ENCODE measurements around the gene FHIT. TPM values are rescaled to one million over a fixed set of nuclear protein-coding genes. Genes with fewer than 3 reads are reported as not detected.

Gene FHIT
- total RNA-seq, 1 donor from 2014 or later, result 20.2 TPM

DNA sequence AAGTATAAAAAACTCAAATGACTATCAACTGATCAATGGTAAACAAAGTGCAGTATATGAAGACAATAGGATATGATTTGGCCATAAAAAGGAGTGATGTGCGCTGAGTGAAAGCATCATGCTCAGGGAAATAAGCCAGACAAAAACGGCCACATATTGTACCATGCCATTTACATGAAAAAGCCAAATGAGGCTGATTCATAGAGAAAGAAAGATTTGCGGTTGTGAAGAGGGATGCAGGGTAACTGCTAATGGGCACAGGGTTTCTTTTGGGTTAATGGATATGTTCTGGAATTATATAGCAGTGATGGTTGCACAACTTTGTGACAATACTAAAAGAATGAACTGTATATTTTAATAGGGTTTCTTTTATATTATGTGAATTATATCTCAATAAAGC, 1324.2 kb downstream of the FHIT start:
- no peaks in the 10 kb centered on the region for H3K27me3 Mint-ChIP-seq (ENCODE audit: unreplicated experiment)
- no peaks in the 10 kb centered on the region for H3K36me3 Mint-ChIP-seq (ENCODE audit: low read depth, unreplicated experiment)
- H3K4me3 Mint-ChIP-seq (ENCODE audit: unreplicated experiment), result no peak overlapping the region
- TF ChIP-seq, protein P1, sequence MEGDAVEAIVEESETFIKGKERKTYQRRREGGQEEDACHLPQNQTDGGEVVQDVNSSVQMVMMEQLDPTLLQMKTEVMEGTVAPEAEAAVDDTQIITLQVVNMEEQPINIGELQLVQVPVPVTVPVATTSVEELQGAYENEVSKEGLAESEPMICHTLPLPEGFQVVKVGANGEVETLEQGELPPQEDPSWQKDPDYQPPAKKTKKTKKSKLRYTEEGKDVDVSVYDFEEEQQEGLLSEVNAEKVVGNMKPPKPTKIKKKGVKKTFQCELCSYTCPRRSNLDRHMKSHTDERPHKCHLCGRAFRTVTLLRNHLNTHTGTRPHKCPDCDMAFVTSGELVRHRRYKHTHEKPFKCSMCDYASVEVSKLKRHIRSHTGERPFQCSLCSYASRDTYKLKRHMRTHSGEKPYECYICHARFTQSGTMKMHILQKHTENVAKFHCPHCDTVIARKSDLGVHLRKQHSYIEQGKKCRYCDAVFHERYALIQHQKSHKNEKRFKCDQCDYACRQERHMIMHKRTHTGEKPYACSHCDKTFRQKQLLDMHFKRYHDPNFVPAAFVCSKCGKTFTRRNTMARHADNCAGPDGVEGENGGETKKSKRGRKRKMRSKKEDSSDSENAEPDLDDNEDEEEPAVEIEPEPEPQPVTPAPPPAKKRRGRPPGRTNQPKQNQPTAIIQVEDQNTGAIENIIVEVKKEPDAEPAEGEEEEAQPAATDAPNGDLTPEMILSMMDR (IDR thresholded peaks at IDR 0.05; ENCODE audit: unreplicated experiment), result no peak
- H3K4me1 Mint-ChIP-seq (ENCODE audit: unreplicated experiment), result no peaks in the 10 kb centered on the region
- DNase-seq (ENCODE audit: low spot score), result no peak
- no peaks in the 10 kb centered on the region for H3K9me3 Mint-ChIP-seq (ENCODE audit: unreplicated experiment)
- no peak overlapping the region for H3K27ac Mint-ChIP-seq (ENCODE audit: unreplicated experiment)

DNA sequence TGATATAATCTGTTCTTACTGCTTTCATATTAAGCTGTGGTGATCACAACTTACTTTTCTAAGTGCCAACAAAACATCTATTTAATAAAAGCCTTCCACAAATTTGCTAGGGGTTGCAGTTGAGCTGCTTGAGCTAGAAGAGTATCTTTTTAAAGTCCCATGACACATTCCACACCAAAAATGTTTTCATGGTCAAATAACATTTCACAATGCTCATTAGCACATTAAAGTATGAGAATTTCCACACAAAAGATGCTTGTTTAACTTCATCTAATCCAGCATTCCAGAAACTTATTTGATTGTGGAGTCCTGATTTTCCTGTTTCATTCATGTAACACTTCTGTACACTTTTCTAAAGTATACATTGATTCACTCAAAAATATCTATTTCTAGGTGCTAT, 1325.3 kb downstream of the FHIT start:
- Mint-ChIP-seq H3K9me3 (ENCODE audit: unreplicated experiment) (no peaks in the 10 kb centered on the region), H3K36me3 (ENCODE audit: low read depth, unreplicated experiment) (no peaks in the 10 kb centered on the region), H3K27ac (ENCODE audit: unreplicated experiment) (no peak overlapping the region), H3K4me1 (ENCODE audit: unreplicated experiment) (no peaks in the 10 kb centered on the region), H3K4me3 (ENCODE audit: unreplicated experiment) (no peak overlapping the region), H3K27me3 (ENCODE audit: unreplicated experiment) (no peaks in the 10 kb centered on the region)
- DNase-seq (ENCODE audit: low spot score), result no peak
- TF ChIP-seq, protein P1 (IDR thresholded peaks at IDR 0.05; ENCODE audit: unreplicated experiment), result no peak

DNA sequence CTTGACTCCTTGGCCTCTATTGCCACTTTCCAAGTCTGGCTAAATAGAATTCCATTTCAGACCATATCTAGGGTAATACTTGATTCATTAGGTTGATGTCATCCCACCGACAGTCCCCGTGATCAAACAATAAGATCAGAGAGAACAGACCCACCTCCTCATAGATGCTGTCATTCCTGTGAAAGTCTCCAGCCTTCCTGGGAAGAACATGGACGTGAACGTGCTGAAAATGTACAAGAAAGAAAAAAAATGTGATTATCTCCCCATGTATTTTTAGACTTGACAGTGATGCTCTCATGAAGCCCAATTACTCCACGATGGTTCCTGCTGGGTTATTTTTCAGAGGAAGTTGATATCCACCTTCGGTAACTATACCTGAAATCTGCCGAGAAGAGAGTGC, 1329.1 kb downstream of the FHIT start:
- no peaks in the 10 kb centered on the region for H3K27me3 Mint-ChIP-seq (ENCODE audit: unreplicated experiment)
- TF ChIP-seq, protein P1 (IDR thresholded peaks at IDR 0.05; ENCODE audit: unreplicated experiment), result no peak

DNA sequence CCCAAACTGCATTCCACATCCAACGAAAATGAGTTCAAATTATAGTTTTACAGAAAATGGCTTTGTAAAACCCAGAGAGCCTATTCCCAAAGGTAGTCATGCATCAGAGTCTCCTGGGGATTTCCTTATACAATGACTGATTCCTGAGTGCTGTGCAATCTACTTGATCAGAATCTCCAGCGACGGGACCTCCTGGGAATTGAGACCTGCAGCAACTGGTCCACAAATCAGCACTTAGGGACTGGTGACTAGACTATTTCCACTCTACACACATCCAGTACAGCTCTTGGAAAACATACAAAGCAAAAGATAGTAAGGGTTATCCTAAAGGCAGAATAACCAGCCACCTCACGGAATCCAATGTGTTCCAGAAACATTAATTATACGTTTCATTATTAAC, 1330.4 kb downstream of the FHIT start:
- Mint-ChIP-seq H3K9me3 (ENCODE audit: unreplicated experiment) (no peaks in the 10 kb centered on the region), H3K27ac (ENCODE audit: unreplicated experiment) (no peak overlapping the region), H3K36me3 (ENCODE audit: low read depth, unreplicated experiment) (no peaks in the 10 kb centered on the region), H3K4me3 (ENCODE audit: unreplicated experiment) (no peak overlapping the region), H3K27me3 (ENCODE audit: unreplicated experiment) (no peaks in the 10 kb centered on the region), H3K4me1 (ENCODE audit: unreplicated experiment) (peaks cover 16% of the 10 kb centered on the region)
- DNase-seq (ENCODE audit: low spot score), result no peak
- TF ChIP-seq, protein P1 (IDR thresholded peaks at IDR 0.05; ENCODE audit: unreplicated experiment), result no peak

More for the DNA sequence above, 1329.1 kb downstream of the FHIT start:
- Mint-ChIP-seq H3K36me3 (ENCODE audit: low read depth, unreplicated experiment) (no peaks in the 10 kb centered on the region), H3K9me3 (ENCODE audit: unreplicated experiment) (no peaks in the 10 kb centered on the region), H3K27ac (ENCODE audit: unreplicated experiment) (no peak overlapping the region), H3K4me1 (ENCODE audit: unreplicated experiment) (peaks cover 16% of the 10 kb centered on the region), H3K4me3 (ENCODE audit: unreplicated experiment) (no peak overlapping the region)
- DNase-seq (ENCODE audit: low spot score), result no peak

DNA sequence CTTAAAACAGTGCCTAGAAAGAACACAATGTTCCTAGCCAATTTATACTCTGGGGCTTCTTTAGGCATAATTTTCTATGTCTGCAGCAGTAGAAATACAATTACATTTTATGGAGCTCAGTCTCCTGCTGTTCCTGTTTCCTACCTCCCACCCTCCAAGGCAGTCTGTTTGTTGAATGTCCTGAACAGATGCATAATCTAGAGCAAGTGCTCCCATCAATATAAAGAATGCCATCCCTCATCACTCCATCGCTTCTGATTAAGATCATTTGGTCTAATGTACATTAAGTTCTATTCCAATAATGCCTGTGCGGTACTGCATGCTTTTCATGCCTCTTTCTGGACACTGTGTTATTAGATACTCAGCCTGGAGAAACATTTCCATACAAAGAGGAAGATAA, 1331.7 kb downstream of the FHIT start:
- no peaks in the 10 kb centered on the region for H3K27me3 Mint-ChIP-seq (ENCODE audit: unreplicated experiment)
- H3K4me1 Mint-ChIP-seq (ENCODE audit: unreplicated experiment), result peaks cover 16% of the 10 kb centered on the region
- no peak overlapping the region for H3K4me3 Mint-ChIP-seq (ENCODE audit: unreplicated experiment)
- no peaks in the 10 kb centered on the region for H3K9me3 Mint-ChIP-seq (ENCODE audit: unreplicated experiment)
- no peaks in the 10 kb centered on the region for H3K36me3 Mint-ChIP-seq (ENCODE audit: low read depth, unreplicated experiment)
- TF ChIP-seq, protein P1 (IDR thresholded peaks at IDR 0.05; ENCODE audit: unreplicated experiment), result no peak
- no peak for DNase-seq (ENCODE audit: low spot score)
- H3K27ac Mint-ChIP-seq (ENCODE audit: unreplicated experiment), result no peak overlapping the region
